Brain microvascular endothelial cell (primary cell): Measurements from ENCODE around the gene ATG101.

Experiments used
- DNase-seq: peaks from one replicate; pipeline ENCODE4 v3.0.0-alpha.2; 2020
- H3K27ac ChIP-seq: fragments of 250-450 bp; sonication (Bioruptor Pico); 2 replicates; pipeline ENCODE4 v1.5.1; 2020; ENCODE audit warnings: mild to moderate bottlenecking, moderate library complexity
- H3K27me3 ChIP-seq: fragments of 250-450 bp; sonication (Bioruptor Pico); replicated peaks from 2 replicates; pipeline ENCODE4 v1.5.1; 2020; ENCODE audit warnings: mild to moderate bottlenecking
- H3K36me3 ChIP-seq: fragments of 250-450 bp; sonication (Bioruptor Pico); replicated peaks from 2 replicates; pipeline ENCODE4 v1.5.1; 2020; ENCODE audit warnings: mild to moderate bottlenecking
- H3K4me3 ChIP-seq: 2 replicates; pipeline ENCODE4 v1.5.1; 2011; ENCODE audit warnings: low read depth, mild to moderate bottlenecking, control low read depth, low read length, moderate library complexity
- in situ Hi-C: cut with HindIII; loops from 2 replicates; pipeline ENCODE4 v1.10.0; 2017; ENCODE audit warnings: low sequenced_read_pairs, low pct_ligation_motif_present
- TF ChIP-seq, protein P1 (sequence below): IDR thresholded peaks from 2 replicates; pipeline ENCODE4 v1.5.1; 2011; ENCODE audit warnings: low read depth, mild to moderate bottlenecking, moderate library complexity, low read length, control low read depth, inconsistent platforms; ENCODE audit errors: missing control alignments

The ATG101 gene

GRCh38 chr12:52037248-52037861, 32.4 kb upstream of the ATG101 start:
- H3K36me3 ChIP-seq: no peaks in the 10 kb centered on the region
- no peaks in the 10 kb centered on the region for H3K27me3 ChIP-seq
- peak; percentile 22 for DNase-seq
- in situ Hi-C loops: no loop called here
- TF ChIP-seq, protein P1, sequence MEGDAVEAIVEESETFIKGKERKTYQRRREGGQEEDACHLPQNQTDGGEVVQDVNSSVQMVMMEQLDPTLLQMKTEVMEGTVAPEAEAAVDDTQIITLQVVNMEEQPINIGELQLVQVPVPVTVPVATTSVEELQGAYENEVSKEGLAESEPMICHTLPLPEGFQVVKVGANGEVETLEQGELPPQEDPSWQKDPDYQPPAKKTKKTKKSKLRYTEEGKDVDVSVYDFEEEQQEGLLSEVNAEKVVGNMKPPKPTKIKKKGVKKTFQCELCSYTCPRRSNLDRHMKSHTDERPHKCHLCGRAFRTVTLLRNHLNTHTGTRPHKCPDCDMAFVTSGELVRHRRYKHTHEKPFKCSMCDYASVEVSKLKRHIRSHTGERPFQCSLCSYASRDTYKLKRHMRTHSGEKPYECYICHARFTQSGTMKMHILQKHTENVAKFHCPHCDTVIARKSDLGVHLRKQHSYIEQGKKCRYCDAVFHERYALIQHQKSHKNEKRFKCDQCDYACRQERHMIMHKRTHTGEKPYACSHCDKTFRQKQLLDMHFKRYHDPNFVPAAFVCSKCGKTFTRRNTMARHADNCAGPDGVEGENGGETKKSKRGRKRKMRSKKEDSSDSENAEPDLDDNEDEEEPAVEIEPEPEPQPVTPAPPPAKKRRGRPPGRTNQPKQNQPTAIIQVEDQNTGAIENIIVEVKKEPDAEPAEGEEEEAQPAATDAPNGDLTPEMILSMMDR: peak; percentile 40
- peak overlapping the region; percentile 65 for H3K4me3 ChIP-seq
- H3K27ac ChIP-seq: peak overlapping the region; percentile 65

DNA sequence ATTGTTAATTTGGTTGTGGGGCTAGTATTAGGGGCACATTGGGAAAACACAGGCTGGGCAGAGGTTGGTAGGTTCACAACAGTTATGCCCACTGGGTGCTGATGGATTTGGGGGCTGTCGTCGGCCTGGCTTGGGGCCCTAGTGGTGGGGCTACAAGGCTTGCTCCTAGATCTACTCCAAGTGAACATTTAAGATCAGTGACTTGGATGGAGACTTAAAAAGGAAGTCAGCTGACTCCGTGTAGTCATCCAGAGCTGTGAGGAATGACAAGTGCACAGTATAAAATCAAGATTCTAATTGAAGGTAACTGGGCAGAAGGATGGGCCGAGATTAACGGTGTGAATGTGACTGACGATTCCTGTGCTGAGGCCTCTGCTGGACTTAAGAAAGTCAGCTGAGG, 31.3 kb upstream of the ATG101 start:
- no peak overlapping the region for H3K27ac ChIP-seq
- TF ChIP-seq, protein P1: no peak
- no peak overlapping the region for H3K4me3 ChIP-seq
- in situ Hi-C loops: no loop called here
- no peak for DNase-seq
- H3K27me3 ChIP-seq: no peaks in the 10 kb centered on the region
- H3K36me3 ChIP-seq: no peaks in the 10 kb centered on the region

DNA sequence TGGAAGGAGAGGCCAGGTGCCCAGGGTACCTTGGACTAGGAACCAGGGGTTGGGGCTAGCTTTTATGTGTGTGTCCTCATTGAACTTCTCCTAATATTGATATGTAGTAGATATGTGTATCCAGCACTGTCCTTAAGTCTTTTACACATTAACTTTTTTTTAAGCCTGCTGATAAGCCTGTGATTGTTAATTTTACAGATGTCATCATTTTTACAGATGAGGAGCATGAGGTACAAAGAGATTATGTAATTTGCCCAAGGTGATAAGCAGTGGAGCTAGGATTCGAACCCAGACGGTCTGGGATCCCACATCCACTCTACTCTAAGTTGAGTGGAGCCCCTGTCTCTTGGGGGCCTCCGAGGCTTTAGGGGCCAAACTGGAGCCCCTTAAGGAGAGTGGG, 28.7 kb upstream of the ATG101 start:
- Histone ChIP-seq H3K27me3 (no peaks in the 10 kb centered on the region), H3K27ac (no peak overlapping the region), H3K36me3 (no peaks in the 10 kb centered on the region), H3K4me3 (no peak overlapping the region)
- DNase-seq: no peak
- TF ChIP-seq, protein P1: no peak
- in situ Hi-C loops: no loop called here

DNA sequence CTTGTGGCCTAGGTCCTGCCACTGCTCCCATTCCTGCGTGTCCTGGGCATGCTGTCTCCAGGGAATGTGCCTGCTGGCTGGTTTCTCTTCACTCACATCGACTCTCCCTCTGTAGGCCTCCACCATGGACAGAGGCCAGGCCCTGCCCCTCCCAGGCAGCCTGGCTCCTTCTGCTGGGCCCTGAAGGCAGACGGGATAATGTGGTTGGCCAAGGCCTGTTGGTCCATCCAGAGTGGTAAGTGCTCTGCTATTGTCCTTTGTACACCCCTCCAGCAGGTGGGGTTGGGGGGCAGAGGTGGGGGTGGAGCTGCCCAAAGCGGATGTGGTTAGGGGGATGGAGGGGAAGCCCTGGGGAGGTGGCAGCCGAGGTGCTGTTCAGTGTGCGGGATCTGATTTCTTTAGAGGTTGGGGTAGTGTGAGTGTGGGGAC, 28.1 kb upstream of the ATG101 start:
- Histone ChIP-seq H3K27ac (no peak overlapping the region), H3K4me3 (no peak overlapping the region), H3K27me3 (no peaks in the 10 kb centered on the region), H3K36me3 (no peaks in the 10 kb centered on the region)
- in situ Hi-C loops: no loop called here
- TF ChIP-seq, protein P1: no peak
- DNase-seq: no peak

DNA sequence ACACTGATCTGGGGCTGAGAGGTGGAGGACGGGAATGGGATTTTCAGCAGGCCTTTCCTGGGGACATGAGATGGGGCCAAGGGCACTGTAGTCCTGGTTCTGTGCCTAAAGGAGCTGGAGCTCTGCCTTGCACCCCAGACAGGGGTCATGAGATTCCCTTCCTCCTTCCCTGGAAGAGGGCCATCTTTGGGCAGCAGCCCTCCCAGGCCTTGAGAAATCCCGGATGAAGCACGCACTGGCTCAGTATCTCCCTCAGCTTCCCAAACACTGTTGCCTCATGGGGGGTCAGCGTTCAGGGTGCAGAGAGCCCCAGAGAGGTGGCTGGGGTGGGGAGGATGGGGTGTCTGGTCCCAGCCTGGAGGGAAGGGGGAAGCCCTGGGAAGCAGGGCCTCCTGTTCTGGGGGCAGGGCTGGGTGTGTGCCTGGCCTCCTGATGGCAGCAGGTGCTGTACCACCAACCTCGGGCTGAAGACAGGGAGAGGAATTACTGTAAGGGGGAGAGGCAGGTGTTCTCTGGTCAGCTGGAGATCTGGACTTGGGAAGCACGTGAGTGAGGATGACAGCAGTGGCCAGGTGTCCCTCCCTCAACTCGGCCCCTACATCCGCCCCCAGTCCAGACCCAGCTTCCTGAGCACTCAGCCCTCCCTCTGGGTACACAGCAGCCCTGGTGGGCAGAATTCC, 26.9 kb upstream of the ATG101 start:
- in situ Hi-C loops: no loop called here
- Histone ChIP-seq H3K4me3 (no peak overlapping the region), H3K27ac (no peak overlapping the region), H3K27me3 (no peaks in the 10 kb centered on the region), H3K36me3 (no peaks in the 10 kb centered on the region)
- DNase-seq: no peak
- TF ChIP-seq, protein P1: no peak
